SK-N-SH (cell line): ENCODE measurements around the gene SRCIN1. TPM values are rescaled to one million over a fixed set of nuclear protein-coding genes. Genes with fewer than 3 reads are reported as not detected.

Experiments used
- CTCF ChIA-PET: fragments of 300-600, 350-600 bp; formaldehyde crosslinking; extraction: SDS; loops from one replicate; lab custom pipeline; 2021; lab: Yijun Ruan, JAX
- POLR2A ChIA-PET: fragments of 350-600 bp; sonication (Branson Sonifier 250); formaldehyde crosslinking; extraction: SDS; loops from one replicate; lab custom pipeline; 2020; ENCODE audit warnings: antibody characterized with exemption, inconsistent platforms; lab: Yijun Ruan, JAX
- DNase-seq: peaks from one replicate; pipeline ENCODE4 v3.0.0; 2012
- H2AFZ ChIP-seq: fragments of 200-600 bp; sonication (generic); 2 replicates; pipeline ENCODE4 v1.8.1; 2016; ENCODE audit warnings: antibody characterized with exemption, mild to moderate bottlenecking, low read depth
- H3F3A ChIP-seq: fragments of 200-600 bp; sonication (generic); replicated peaks from 2 replicates; pipeline ENCODE3; 2016; ENCODE audit warnings: antibody characterized with exemption, mild to moderate bottlenecking; ENCODE audit not compliant: insufficient read depth
- H3K27ac ChIP-seq, 2 experiments: fragments of 200-500 bp in 1 of 2; fragments of 200-600 bp in 1 of 2; sonication (Bioruptor generic) in 1 of 2; sonication (generic), shearing (Covaris generic) in 1 of 2; 2 replicates each; pipeline versions ENCODE4 v1.5.1 to v1.6.1; 2014 to 2016; ENCODE audit warnings: low read depth in 2 of 2, inconsistent platforms in 1 of 2, low read length in 1 of 2, mild to moderate bottlenecking in 1 of 2, mixed read lengths in 1 of 2
- H3K27me3 ChIP-seq: fragments of 200-600 bp; sonication (generic), shearing (Covaris generic); 2 replicates; pipeline ENCODE4 v1.6.1; 2016; ENCODE audit warnings: mixed run types; ENCODE audit not compliant: insufficient read depth
- H3K36me3 ChIP-seq, 2 experiments: fragments of 200-500 bp in 1 of 2; fragments of 200-600 bp in 1 of 2; sonication (Bioruptor generic) in 1 of 2; sonication (generic) in 1 of 2; replicated peaks in 1 of 2; 2 replicates each; pipeline versions ENCODE3 to v1.5.1; 2014 to 2016; ENCODE audit warnings: low read length in 1 of 2, mild to moderate bottlenecking in 1 of 2; ENCODE audit not compliant: insufficient read depth in 2 of 2, control insufficient read depth in 1 of 2
- H3K4me1 ChIP-seq, 2 experiments: fragments of 200-500 bp in 1 of 2; fragments of 200-600 bp in 1 of 2; sonication (Bioruptor generic) in 1 of 2; sonication (generic), shearing (Covaris generic) in 1 of 2; 2 replicates each; pipeline versions ENCODE4 v1.5.1 to v1.6.1; 2014 to 2016; ENCODE audit warnings: low read depth in 1 of 2, low read length in 1 of 2, mixed run types in 1 of 2; ENCODE audit not compliant: insufficient read depth in 2 of 2, control insufficient read depth in 1 of 2
- H3K4me2 ChIP-seq: fragments of 200-600 bp; sonication (generic), shearing (Covaris generic); 2 replicates; pipeline ENCODE4 v1.6.1; 2017; ENCODE audit warnings: mixed run types
- H3K4me3 ChIP-seq, 2 experiments: fragments of 200-500 bp in 1 of 2; fragments of 200-600 bp in 1 of 2; sonication (Bioruptor generic) in 1 of 2; sonication (generic), shearing (Covaris generic) in 1 of 2; 2 replicates each; pipeline versions ENCODE4 v1.5.1 to v1.8.1; 2014 to 2016; ENCODE audit warnings: low read depth in 2 of 2, inconsistent platforms in 1 of 2, low read length in 1 of 2, mild to moderate bottlenecking in 1 of 2, mixed read lengths in 1 of 2, moderate library complexity in 1 of 2
- H3K79me2 ChIP-seq: fragments of 200-600 bp; sonication (generic); 2 replicates; pipeline ENCODE4 v1.8.1; 2017; ENCODE audit warnings: mild to moderate bottlenecking; ENCODE audit not compliant: insufficient read depth
- H3K9ac ChIP-seq: fragments of 200-600 bp; sonication (generic); 2 replicates; pipeline ENCODE4 v1.6.1; 2017; ENCODE audit warnings: mixed run types
- H3K9me2 ChIP-seq: fragments of 200-600 bp; sonication (generic); 2 replicates; pipeline ENCODE4 v1.6.1; 2017; ENCODE audit warnings: mixed run types
- H3K9me3 ChIP-seq: fragments of 200-600 bp; sonication (generic); 2 replicates; pipeline ENCODE4 v1.6.1; 2017; ENCODE audit warnings: mixed run types, mild to moderate bottlenecking, moderate library complexity
- H4K20me1 ChIP-seq: fragments of 200-600 bp; sonication (generic); 2 replicates; pipeline ENCODE4 v1.6.1; 2017; ENCODE audit warnings: mild to moderate bottlenecking, mixed run types; ENCODE audit not compliant: insufficient read depth
- CHD2 ChIP-seq: fragments of 150-350 bp; IDR thresholded peaks from 2 replicates; pipeline ENCODE4 v1.6.1; 2018; ENCODE audit warnings: low read length; ENCODE audit not compliant: partially characterized antibody
- EZH2phosphoT487 ChIP-seq: fragments of 200-600 bp; sonication (generic); IDR thresholded peaks from 2 replicates; pipeline ENCODE4 v1.6.1; 2017; ENCODE audit warnings: low read depth, mixed run types, mild to moderate bottlenecking, antibody characterized with exemption, moderate library complexity, borderline replicate concordance
- FOXJ3 ChIP-seq: sonication (generic); formaldehyde crosslinking; IDR thresholded peaks from 2 replicates; pipeline ENCODE4 v1.5.1; 2020; ENCODE audit warnings: mild to moderate bottlenecking, missing genetic modification reagents
- GABPA ChIP-seq: IDR thresholded peaks from 2 replicates; pipeline ENCODE4 v1.4.0; 2012; ENCODE audit warnings: low read depth, mild to moderate bottlenecking
- GATA2 ChIP-seq: sonication (generic); formaldehyde crosslinking; IDR thresholded peaks from 2 replicates; pipeline ENCODE4 v1.5.0; 2020; ENCODE audit warnings: mild to moderate bottlenecking, missing genetic modification reagents
- IRF3 ChIP-seq: fragments of 150-350 bp; IDR thresholded peaks from 2 replicates; pipeline ENCODE4 v1.6.1; 2016; ENCODE audit warnings: mild to moderate bottlenecking, low read depth, low read length
- NRF1 ChIP-seq: IDR thresholded peaks from 2 replicates; pipeline ENCODE4 v1.6.1; 2012; ENCODE audit warnings: low read depth, mild to moderate bottlenecking, low read length
- RFX5 ChIP-seq: IDR thresholded peaks from 2 replicates; pipeline ENCODE4 v1.6.1; 2012; ENCODE audit warnings: mild to moderate bottlenecking, improper control_type of control experiment, low read length
- TCF12 ChIP-seq: IDR thresholded peaks from 2 replicates; pipeline ENCODE4 v1.4.0; 2012
- WGBS: methylation state at CpG from one replicate; pipeline ENCODE4 v1.1.6; 2017; ENCODE audit warnings: low lambda C conversion rate; 5-methylcytosine and 5-hydroxymethylcytosine counted together
- polyA plus RNA-seq, 3 experiments: library from polyadenylated mRNA; depleted of rRNA; stranded (reverse); fragments of >200 nt; gene quantifications; 2 replicates each; pipeline ENCODE4 v1.2.3, GENCODE V29; 2012
- TF ChIP-seq, protein P1 (sequence below): IDR thresholded peaks from 2 replicates; pipeline ENCODE4 v1.6.1; 2012; ENCODE audit warnings: mild to moderate bottlenecking, low read depth, low read length, moderate library complexity

Gene SRCIN1
- polyA plus RNA-seq, 1 of the 3 experiments (the other 2 are of a cell fraction), result 1.0 TPM

DNA sequence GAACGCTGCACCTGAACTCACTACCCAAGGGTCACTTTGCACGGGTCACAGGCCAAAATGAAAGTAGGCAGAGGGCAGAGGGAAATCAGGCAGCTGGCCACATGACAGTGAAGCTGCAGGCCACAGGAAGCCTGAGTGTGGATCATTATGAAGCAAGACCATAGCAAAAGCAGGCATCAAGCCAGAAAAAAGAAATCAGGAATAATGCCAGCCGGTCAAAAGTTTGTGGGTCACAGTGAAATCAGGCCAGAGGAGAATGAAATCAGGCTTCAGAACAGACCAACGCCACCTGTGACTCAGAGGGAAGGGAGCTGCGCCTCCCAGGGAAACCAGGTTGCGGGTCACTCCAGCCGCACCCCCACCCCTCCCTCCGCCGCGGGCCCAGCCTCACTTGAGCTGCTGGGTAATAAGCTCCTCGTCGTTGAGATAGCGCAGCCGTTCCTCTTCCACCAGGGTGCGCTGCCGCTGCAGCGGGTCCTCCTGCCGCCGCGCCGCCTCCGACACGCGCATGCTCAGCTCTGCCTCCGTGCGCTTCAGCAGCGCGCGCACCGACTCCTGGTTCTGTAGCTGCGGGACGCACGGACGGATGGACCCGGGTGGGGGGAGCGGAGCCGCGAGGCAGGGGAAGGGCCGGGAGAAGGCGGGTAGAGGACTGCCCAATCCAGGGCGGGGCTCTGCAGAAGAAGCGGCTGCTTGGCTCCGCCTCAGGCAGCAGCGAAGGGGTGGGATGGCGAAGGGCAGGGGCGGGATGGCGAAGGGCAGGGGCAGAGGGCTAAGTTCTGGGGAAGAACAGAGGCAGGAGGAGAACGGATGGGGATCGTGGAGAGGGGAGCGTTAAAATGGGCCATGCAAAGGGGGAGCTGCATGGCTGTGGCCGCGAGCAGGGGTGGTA, 47.7 kb downstream of the SRCIN1 start (continued):
- TF ChIP-seq, protein P1, sequence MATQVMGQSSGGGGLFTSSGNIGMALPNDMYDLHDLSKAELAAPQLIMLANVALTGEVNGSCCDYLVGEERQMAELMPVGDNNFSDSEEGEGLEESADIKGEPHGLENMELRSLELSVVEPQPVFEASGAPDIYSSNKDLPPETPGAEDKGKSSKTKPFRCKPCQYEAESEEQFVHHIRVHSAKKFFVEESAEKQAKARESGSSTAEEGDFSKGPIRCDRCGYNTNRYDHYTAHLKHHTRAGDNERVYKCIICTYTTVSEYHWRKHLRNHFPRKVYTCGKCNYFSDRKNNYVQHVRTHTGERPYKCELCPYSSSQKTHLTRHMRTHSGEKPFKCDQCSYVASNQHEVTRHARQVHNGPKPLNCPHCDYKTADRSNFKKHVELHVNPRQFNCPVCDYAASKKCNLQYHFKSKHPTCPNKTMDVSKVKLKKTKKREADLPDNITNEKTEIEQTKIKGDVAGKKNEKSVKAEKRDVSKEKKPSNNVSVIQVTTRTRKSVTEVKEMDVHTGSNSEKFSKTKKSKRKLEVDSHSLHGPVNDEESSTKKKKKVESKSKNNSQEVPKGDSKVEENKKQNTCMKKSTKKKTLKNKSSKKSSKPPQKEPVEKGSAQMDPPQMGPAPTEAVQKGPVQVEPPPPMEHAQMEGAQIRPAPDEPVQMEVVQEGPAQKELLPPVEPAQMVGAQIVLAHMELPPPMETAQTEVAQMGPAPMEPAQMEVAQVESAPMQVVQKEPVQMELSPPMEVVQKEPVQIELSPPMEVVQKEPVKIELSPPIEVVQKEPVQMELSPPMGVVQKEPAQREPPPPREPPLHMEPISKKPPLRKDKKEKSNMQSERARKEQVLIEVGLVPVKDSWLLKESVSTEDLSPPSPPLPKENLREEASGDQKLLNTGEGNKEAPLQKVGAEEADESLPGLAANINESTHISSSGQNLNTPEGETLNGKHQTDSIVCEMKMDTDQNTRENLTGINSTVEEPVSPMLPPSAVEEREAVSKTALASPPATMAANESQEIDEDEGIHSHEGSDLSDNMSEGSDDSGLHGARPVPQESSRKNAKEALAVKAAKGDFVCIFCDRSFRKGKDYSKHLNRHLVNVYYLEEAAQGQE, result no peak
- TF ChIP-seq RFX5, result no peak
- no peak for TF ChIP-seq EZH2phosphoT487
- TF ChIP-seq CHD2, result peak; percentile 54
- no peak for TF ChIP-seq TCF12
- TF ChIP-seq IRF3, result no peak
- peak; percentile 96 for TF ChIP-seq NRF1
- TF ChIP-seq GABPA, result no peak

DNA sequence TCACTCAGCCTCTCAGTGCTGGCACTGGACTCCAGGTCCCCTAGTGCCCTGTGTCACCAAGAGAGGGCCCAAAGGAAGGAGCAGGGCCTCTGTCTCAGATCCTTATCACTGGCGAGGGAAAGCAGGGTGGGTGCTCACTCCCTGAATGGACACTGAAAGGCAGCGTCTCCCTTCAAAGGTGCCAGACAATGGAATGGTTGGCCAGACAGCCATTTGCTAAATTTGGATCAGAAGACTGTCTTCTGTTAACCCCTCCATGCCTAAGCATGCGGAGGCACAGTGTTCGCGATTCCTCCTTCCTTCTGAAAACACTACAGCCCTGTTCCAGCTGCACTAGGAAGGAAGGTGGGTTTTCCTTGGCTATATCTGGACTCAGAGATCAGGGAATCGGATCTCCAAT, 48.4 kb downstream of the SRCIN1 start:
- WGBS, result 79% methylated on average over 5 of the region's 6 CpGs

More for the DNA sequence above, 48.4 kb downstream of the SRCIN1 start:
- Histone ChIP-seq H3F3A (peaks cover 6% of the 10 kb centered on the region), H3K27me3 (no peaks in the 10 kb centered on the region), H3K4me3 (0 out of 4 replicates have a peak overlapping the region, but pooled peaks of 1 of the 2 experiments have one; percentile 35), H3K27ac (no peak overlapping the region; a peak in 1 of 4 replicates), H2AFZ (no peak overlapping the region), H3K9me3 (no peaks in the 10 kb centered on the region), H3K4me2 (peak overlapping the region; percentile 84), H3K79me2 (no peaks in the 10 kb centered on the region), H3K4me1 (peaks cover 0 to 30% of the 10 kb centered on the region in 2 experiments; a peak in 2 of 4 replicates), H3K9ac (no peak overlapping the region), H3K36me3 (no peaks in the 10 kb centered on the region), H4K20me1 (no peaks in the 10 kb centered on the region)
- CTCF ChIA-PET, result interaction anchor here (0.5 to 7.2 kb wide), 42 partner anchors 8 to 189 kb away, joined by 3 to 167 read pairs (median 6); partner anchors contain the start of genes EPOP and SRCIN1
- no peak for DNase-seq
- POLR2A ChIA-PET, result interaction anchor here (0.8 to 1.4 kb wide), 3 partner anchors 25 to 31 kb away, joined by 3 to 6 read pairs (median 4); no protein-coding TSS in a partner anchor
- TF ChIP-seq EZH2phosphoT487 (no peak), GATA2 (CRISPR knock-in tag) (peak; percentile 14; the same call in 1 of the 2 replicates), FOXJ3 (CRISPR knock-in tag) (no peak), IRF3 (no peak)
- TF ChIP-seq, all 33 proteins: peak for 1
- H3K9me2 ChIP-seq, result no peaks in the 10 kb centered on the region
